HepG2 (cell line): ENCODE results near the gene PDE6C. TPM values are rescaled to one million over a fixed set of nuclear protein-coding genes. Genes with fewer than 3 reads are reported as not detected.

Source experiments
- AKNA ChIP-seq: sonication (generic); formaldehyde crosslinking; IDR thresholded peaks from 2 replicates; pipeline ENCODE4 v1.4.0; 2020; ENCODE audit warnings: missing genetic modification reagents, borderline replicate concordance
- HMGXB4 ChIP-seq, 2 experiments: sonication (generic) in 1 of 2; formaldehyde crosslinking in 1 of 2; IDR thresholded peaks; 2 replicates each; pipeline versions ENCODE4 v1.4.0 to v1.6.1; 2018 to 2020; ENCODE audit warnings: missing genetic modification reagents in 2 of 2, borderline replicate concordance in 1 of 2, low read depth in 1 of 2, mild to moderate bottlenecking in 1 of 2, missing biosample characterization in 1 of 2
- KIAA2018 ChIP-seq: sonication (generic); formaldehyde crosslinking; IDR thresholded peaks from 2 replicates; pipeline ENCODE4 v1.5.0; 2020; ENCODE audit warnings: mild to moderate bottlenecking, missing genetic modification reagents, borderline replicate concordance
- MIXL1 ChIP-seq: IDR thresholded peaks from 2 replicates; pipeline ENCODE4 v1.6.1; 2016
- RBFOX2 ChIP-seq: fragments of 200-400 bp; formaldehyde crosslinking; IDR thresholded peaks from 2 replicates; pipeline ENCODE4 v1.6.1; 2017; ENCODE audit warnings: low read depth, mild to moderate bottlenecking, low read length
- SOX13 ChIP-seq, 3 experiments: fragments of 450-650 bp in 1 of 3; sonication (generic) in 1 of 3; formaldehyde crosslinking in 1 of 3; IDR thresholded peaks in 2 of 3; conservative IDR thresholded peaks in 1 of 3; 2 replicates each; pipeline versions ENCODE4 v1.5.0 to v1.6.1; 2016 to 2020; ENCODE audit warnings: antibody characterized with exemption in 1 of 3, mild to moderate bottlenecking in 1 of 3, missing compliant biosample characterization in 1 of 3, missing genetic modification reagents in 1 of 3, moderate library complexity in 1 of 3
- SOX6 ChIP-seq, 2 experiments: fragments of 450-650 bp in 1 of 2; sonication (generic) in 1 of 2; formaldehyde crosslinking in 1 of 2; IDR thresholded peaks; 2 replicates each; pipeline versions ENCODE4 v1.4.0 to v1.6.1; 2017 to 2020; ENCODE audit warnings: antibody characterized with exemption in 1 of 2, mild to moderate bottlenecking in 1 of 2, missing genetic modification reagents in 1 of 2
- SRF ChIP-seq: IDR thresholded peaks from 2 replicates; pipeline ENCODE4 v1.6.1; 2011; ENCODE audit warnings: mild to moderate bottlenecking, low read depth, low read length, moderate library complexity
- XRCC5 ChIP-seq: fragments of 200-400 bp; formaldehyde crosslinking; optimal IDR thresholded peaks from 2 replicates; pipeline ENCODE3; 2017; ENCODE audit warnings: mild to moderate bottlenecking, low read length
- ZNF205 ChIP-seq: IDR thresholded peaks from 2 replicates; pipeline ENCODE4 v1.6.1; 2018; ENCODE audit warnings: missing biosample characterization, missing genetic modification reagents
- polyA plus RNA-seq, 8 experiments: library from polyadenylated mRNA; depleted of rRNA in 3 of 8; stranded (reverse) in 7 of 8; unstranded in 1 of 8; fragments of >200 nt; fragmentation: Illumina TruSeq in 4 of 8; extraction: Trizol in 4 of 8; gene quantifications; 2 replicates each; pipeline versions ENCODE4 v1.2.1 to v1.2.3, GENCODE V29; 2011 to 2016; ENCODE audit warnings: low read depth in 4 of 8, missing spikeins in 1 of 8, mixed read lengths in 1 of 8; ENCODE audit not compliant: insufficient read depth in 1 of 8
- total RNA-seq, 5 experiments: library from RNA; depleted of rRNA; stranded (reverse); fragments of >200 nt; fragmentation: Illumina TruSeq; extraction: Trizol; gene quantifications; 2 replicates each; pipeline ENCODE4 v1.2.3, GENCODE V29; 2016; ENCODE audit warnings: low read depth in 1 of 5
- TF ChIP-seq, protein P1 (sequence below): sonication (generic); formaldehyde crosslinking; IDR thresholded peaks from 2 replicates; pipeline ENCODE4 v1.8.0; 2022; ENCODE audit warnings: mild to moderate bottlenecking, missing genetic modification reagents, borderline replicate concordance

The PDE6C gene
- total and polyA plus RNA-seq, 2 of the 13 experiments (the other 11 are each of a cell fraction or from before 2014, with no cell fraction given), result 0.64 TPM; not detected in 1

- TF ChIP-seq AKNA (CRISPR knock-in tag) (no peak), SOX6 (IDR thresholded peaks at IDR 0.05) (no peak), SOX6 (CRISPR knock-in tag; IDR thresholded peaks at IDR 0.05) (peak; percentile 66), HMGXB4 (CRISPR knock-in tag; IDR thresholded peaks at IDR 0.05; ENCODE audit: borderline replicate concordance in 1 of 2, low read depth in 1 of 2) (peak in 1 of 2 experiments; percentile 41; a peak in 1 of 4 replicates), ZNF205 (CRISPR knock-in tag) (peak; percentile 100), KIAA2018 (CRISPR knock-in tag) (no peak), XRCC5 (no peak), RBFOX2 (peak; percentile 58), SRF (no peak), SOX13 (IDR thresholded peaks at IDR 0.05) (no peak), SOX13 (CRISPR knock-in tag; conservative IDR thresholded peaks at IDR 0.05 in 1 of 2, IDR thresholded peaks at IDR 0.05 in 1 of 2) (peak in 1 of 2 experiments; percentile 79; a peak in 2 of 4 replicates), MIXL1 (no peak)
- TF ChIP-seq, protein P1, sequence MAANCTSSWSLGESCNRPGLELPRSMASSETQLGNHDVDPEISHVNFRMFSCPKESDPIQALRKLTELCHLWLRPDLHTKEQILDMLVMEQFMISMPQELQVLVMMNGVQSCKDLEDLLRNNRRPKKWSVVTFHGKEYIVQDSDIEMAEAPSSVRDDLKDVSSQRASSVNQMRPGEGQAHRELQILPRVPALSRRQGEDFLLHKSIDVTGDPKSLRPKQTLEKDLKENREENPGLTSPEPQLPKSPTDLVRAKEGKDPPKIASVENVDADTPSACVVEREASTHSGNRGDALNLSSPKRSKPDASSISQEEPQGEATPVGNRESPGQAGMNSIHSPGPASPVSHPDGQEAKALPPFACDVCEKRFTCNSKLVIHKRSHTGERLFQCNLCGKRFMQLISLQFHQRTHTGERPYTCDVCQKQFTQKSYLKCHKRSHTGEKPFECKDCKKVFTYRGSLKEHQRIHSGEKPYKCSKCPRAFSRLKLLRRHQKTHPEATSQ (CRISPR knock-in tag), result no peak
These were observed 15.2 kb upstream of the PDE6C start (continued) for GRCh38 chr10:93597075-93597599.
